Fibroblast of lung (primary cell): ENCODE results near the gene F2RL3. TPM values are rescaled to one million over a fixed set of nuclear protein-coding genes. Genes with fewer than 3 reads are reported as not detected.

Source experiments
- DNase-seq, 2 donors: peaks; one replicate each; pipeline versions ENCODE4 v3.0.0 to v3.0.0-alpha.2; 2010; ENCODE audit warnings: low read depth in 2 of 2
- H2AFZ ChIP-seq: 2 replicates; pipeline ENCODE4 v1.5.1; 2012; ENCODE audit warnings: low read length, control low read depth, inconsistent platforms
- H3K27ac ChIP-seq: 2 replicates; pipeline ENCODE4 v1.5.1; 2011; ENCODE audit warnings: low read length, control low read depth; ENCODE audit not compliant: insufficient read depth
- H3K27me3 ChIP-seq: 2 replicates; pipeline ENCODE4 v1.5.1; 2011; ENCODE audit warnings: mild to moderate bottlenecking, low read length; ENCODE audit not compliant: control insufficient read depth, insufficient read depth
- H3K36me3 ChIP-seq: 2 replicates; pipeline ENCODE4 v1.5.1; 2011; ENCODE audit warnings: low read length; ENCODE audit not compliant: control insufficient read depth, insufficient read depth
- H3K4me1 ChIP-seq: 2 replicates; pipeline ENCODE4 v1.5.1; 2011; ENCODE audit warnings: low read length; ENCODE audit not compliant: control insufficient read depth, insufficient read depth; ENCODE audit errors: extremely low read depth
- H3K4me2 ChIP-seq: 2 replicates; pipeline ENCODE4 v1.5.1; 2011; ENCODE audit warnings: low read length, control low read depth; ENCODE audit not compliant: insufficient read depth; ENCODE audit errors: extremely low read depth
- H3K4me3 ChIP-seq, 4 experiments: fragments of 200-600 bp in 1 of 4; sonication (generic) in 1 of 4; replicated peaks in 1 of 4; 2 replicates each; pipeline ENCODE4 v1.5.1; 2011 to 2016; ENCODE audit warnings: low read length in 4 of 4, low read depth in 3 of 4, mild to moderate bottlenecking in 3 of 4, control low read depth in 2 of 4, inconsistent platforms in 1 of 4, mixed read lengths in 1 of 4; ENCODE audit not compliant: insufficient read depth in 1 of 4; ENCODE audit errors: control extremely low read depth in 1 of 4
- H3K79me2 ChIP-seq: 2 replicates; pipeline ENCODE4 v1.5.1; 2012; ENCODE audit warnings: mild to moderate bottlenecking, low read length, inconsistent platforms; ENCODE audit not compliant: control insufficient read depth, insufficient read depth
- H3K9ac ChIP-seq: 2 replicates; pipeline ENCODE4 v1.5.1; 2011; ENCODE audit warnings: mild to moderate bottlenecking, low read length, control low read depth; ENCODE audit not compliant: insufficient read depth
- H3K9me3 ChIP-seq: 2 replicates; pipeline ENCODE4 v1.5.1; 2012; ENCODE audit warnings: low read depth, low read length; ENCODE audit not compliant: control insufficient read depth, insufficient read depth
- H4K20me1 ChIP-seq: 2 replicates; pipeline ENCODE4 v1.5.1; 2011; ENCODE audit warnings: low read length; ENCODE audit not compliant: control insufficient read depth, insufficient read depth; ENCODE audit errors: extremely low read depth
- CTCF ChIP-seq, 2 donors: IDR thresholded peaks in 1 of 2; conservative IDR thresholded peaks in 1 of 2; 1 replicate in 1 of 2; 2 replicates in 1 of 2; pipeline ENCODE4 v1.5.1; 2011 to 2012; ENCODE audit warnings: low read length in 2 of 2, control low read depth in 1 of 2, inconsistent platforms in 1 of 2, low read depth in 1 of 2, mild to moderate bottlenecking in 1 of 2
- EZH2 ChIP-seq: IDR thresholded peaks from 2 replicates; pipeline ENCODE4 v1.5.1; 2012; ENCODE audit warnings: low read length, control low read depth, mild to moderate bottlenecking; ENCODE audit errors: missing control alignments
- polyA plus RNA-seq, 2 donors: library from polyadenylated mRNA; depleted of rRNA in 1 of 2; stranded (reverse) in 1 of 2; unstranded in 1 of 2; fragments of >200 nt; gene quantifications; 2 replicates each; pipeline ENCODE4 v1.2.1, GENCODE V29; 2011 to 2012; ENCODE audit warnings: missing spikeins in 1 of 2
- total RNA-seq: library from RNA; depleted of rRNA; stranded (reverse); fragments of >200 nt; gene quantifications from 2 replicates; pipeline ENCODE4 v1.2.1, GENCODE V29; 2014

F2RL3 gene
- total and polyA plus RNA-seq, 2 donors (not counting 1 experiment from before 2014, with no cell fraction given) = under 0.01 to 0.01 TPM

- TF ChIP-seq EZH2 (no peak), CTCF (conservative IDR thresholded peaks at IDR 0.05 in 1 of 2, IDR thresholded peaks at IDR 0.05 in 1 of 2; ENCODE audit: low read depth in 1 of 2, low read length in 2 of 2) (no peak)
- no peak overlapping the region for H3K27ac ChIP-seq
These were observed 42.0 kb downstream of the F2RL3 start for GRCh38 chr19:16930753-16931152.

GRCh38 chr19:16931306-16931705 lies 42.5 kb downstream of the F2RL3 start:
- no peak for TF ChIP-seq EZH2
- TF ChIP-seq CTCF (conservative IDR thresholded peaks at IDR 0.05 in 1 of 2, IDR thresholded peaks at IDR 0.05 in 1 of 2; ENCODE audit: low read depth in 1 of 2, low read length in 2 of 2) = no peak
- no peak overlapping the region for H3K4me2 ChIP-seq
- no peak overlapping the region for H3K27ac ChIP-seq
- no peaks in the 10 kb centered on the region for H3K36me3 ChIP-seq
- DNase-seq = no peak
- no peaks in the 10 kb centered on the region for H3K79me2 ChIP-seq
- no peak overlapping the region for H2AFZ ChIP-seq
- H3K4me3 ChIP-seq = no peak overlapping the region
- no peaks in the 10 kb centered on the region for H4K20me1 ChIP-seq
- no peaks in the 10 kb centered on the region for H3K4me1 ChIP-seq
- no peaks in the 10 kb centered on the region for H3K27me3 ChIP-seq
- H3K9me3 ChIP-seq = no peaks in the 10 kb centered on the region
- H3K9ac ChIP-seq = no peak overlapping the region

More at GRCh38 chr19:16930753-16931152, 42.0 kb downstream of the F2RL3 start:
- Histone ChIP-seq H3K4me3 (no peak overlapping the region), H2AFZ (no peak overlapping the region), H4K20me1 (no peaks in the 10 kb centered on the region), H3K4me2 (no peak overlapping the region), H3K9ac (no peak overlapping the region), H3K27me3 (no peaks in the 10 kb centered on the region), H3K79me2 (no peaks in the 10 kb centered on the region), H3K4me1 (no peaks in the 10 kb centered on the region), H3K9me3 (no peaks in the 10 kb centered on the region), H3K36me3 (no peaks in the 10 kb centered on the region)
- DNase-seq = no peak

GRCh38 chr19:16934489-16934888 lies 45.7 kb downstream of the F2RL3 start:
- Histone ChIP-seq H3K9ac (no peak overlapping the region), H3K4me2 (no peak overlapping the region), H3K36me3 (no peaks in the 10 kb centered on the region), H3K79me2 (no peaks in the 10 kb centered on the region), H3K27me3 (no peaks in the 10 kb centered on the region), H2AFZ (no peak overlapping the region), H4K20me1 (no peaks in the 10 kb centered on the region), H3K27ac (no peak overlapping the region), H3K4me1 (no peaks in the 10 kb centered on the region), H3K4me3 (no peak overlapping the region), H3K9me3 (no peaks in the 10 kb centered on the region)
- TF ChIP-seq CTCF (conservative IDR thresholded peaks at IDR 0.05 in 1 of 2, IDR thresholded peaks at IDR 0.05 in 1 of 2; ENCODE audit: low read depth in 1 of 2, low read length in 2 of 2) (no peak), EZH2 (no peak)
- DNase-seq = no peak
